ENCODE measurements around the gene C9orf85.

- TF ChIP-seq EZH2 (optimal IDR thresholded peaks at IDR 0.05; ENCODE audit: low read depth, low read length) = no peak
- TF ChIP-seq CTCF (IDR thresholded peaks at IDR 0.05; ENCODE audit: low read length) = no peak
- TF ChIP-seq EZH2phosphoT487 (IDR thresholded peaks at IDR 0.05; ENCODE audit: low read length) = no peak
Observed at GRCh38 chr9:71911908-71912335, 483 bp downstream of the C9orf85 start.

All from MM.1S (cell line).